Suprapubic skin (tissue), 4 donors: Measurements from ENCODE around the gene ESPNL. TPM values are rescaled to one million over a fixed set of nuclear protein-coding genes. Genes with fewer than 3 reads are reported as not detected.
A peak's percentile ranks its signal among the peaks of the same experiment; 100 is the strongest.
"Not testable (repeated sequence)": the region's sequence is repeated elsewhere in the genome, so short reads cannot be mapped to it uniquely, and the experiment has no call there.

Experiments
- DNase-seq, 2 donors: peaks; one replicate each; pipeline ENCODE4 v3.0.0-alpha.2; 2019; ENCODE audit warnings: low spot score in 2 of 2
- H3K27ac ChIP-seq: fragments of 200-600 bp; sonication (generic); one replicate; pipeline ENCODE4 v1.5.1; 2019
- H3K27me3 ChIP-seq: fragments of 200-600 bp; sonication (generic); one replicate; pipeline ENCODE4 v1.5.1; 2019
- H3K36me3 ChIP-seq: fragments of 200-600 bp; sonication (generic); one replicate; pipeline ENCODE4 v1.5.1; 2019
- H3K4me1 ChIP-seq: fragments of 200-600 bp; sonication (generic); one replicate; pipeline ENCODE4 v1.5.1; 2019
- H3K4me3 ChIP-seq: fragments of 200-600 bp; sonication (generic); one replicate; pipeline ENCODE4 v1.5.1; 2019; ENCODE audit warnings: mild to moderate bottlenecking
- H3K9me3 ChIP-seq: fragments of 200-600 bp; sonication (generic); one replicate; pipeline ENCODE4 v1.5.1; 2019
- EP300 ChIP-seq: sonication (generic); formaldehyde crosslinking; IDR thresholded peaks from one replicate; pipeline ENCODE4 v1.6.1; 2017; ENCODE audit warnings: antibody characterized with exemption
- POLR2A ChIP-seq, 2 donors: fragments of 450-650 bp; IDR thresholded peaks; one replicate each; pipeline ENCODE4 v1.6.1; 2017; ENCODE audit warnings: antibody characterized with exemption in 2 of 2, mild to moderate bottlenecking in 2 of 2, moderate library complexity in 2 of 2
- POLR2AphosphoS5 ChIP-seq, 3 donors: sonication (generic); formaldehyde crosslinking; IDR thresholded peaks; one replicate each; pipeline ENCODE4 v1.6.1; 2017; ENCODE audit warnings: antibody characterized with exemption in 3 of 3
- WGBS: methylation state at CpG from one replicate; pipeline ENCODE4 v1.1.5; 2018; 5-methylcytosine and 5-hydroxymethylcytosine counted together
- total RNA-seq, 4 donors: library from RNA; depleted of rRNA; stranded (reverse); fragments of >200 nt; gene quantifications; one replicate each; pipeline ENCODE4 v1.1.0, GENCODE V29; 2016
- TF ChIP-seq, protein P1 (sequence below), 2 donors: fragments of 200-600 bp in 1 of 2; fragments of 450-650 bp in 1 of 2; sonication (generic) in 1 of 2; IDR thresholded peaks; one replicate each; pipeline ENCODE4 v1.5.1; 2016 to 2019; ENCODE audit warnings: antibody characterized with exemption in 2 of 2, mild to moderate bottlenecking in 1 of 2, moderate library complexity in 1 of 2

The ESPNL gene, protein sequence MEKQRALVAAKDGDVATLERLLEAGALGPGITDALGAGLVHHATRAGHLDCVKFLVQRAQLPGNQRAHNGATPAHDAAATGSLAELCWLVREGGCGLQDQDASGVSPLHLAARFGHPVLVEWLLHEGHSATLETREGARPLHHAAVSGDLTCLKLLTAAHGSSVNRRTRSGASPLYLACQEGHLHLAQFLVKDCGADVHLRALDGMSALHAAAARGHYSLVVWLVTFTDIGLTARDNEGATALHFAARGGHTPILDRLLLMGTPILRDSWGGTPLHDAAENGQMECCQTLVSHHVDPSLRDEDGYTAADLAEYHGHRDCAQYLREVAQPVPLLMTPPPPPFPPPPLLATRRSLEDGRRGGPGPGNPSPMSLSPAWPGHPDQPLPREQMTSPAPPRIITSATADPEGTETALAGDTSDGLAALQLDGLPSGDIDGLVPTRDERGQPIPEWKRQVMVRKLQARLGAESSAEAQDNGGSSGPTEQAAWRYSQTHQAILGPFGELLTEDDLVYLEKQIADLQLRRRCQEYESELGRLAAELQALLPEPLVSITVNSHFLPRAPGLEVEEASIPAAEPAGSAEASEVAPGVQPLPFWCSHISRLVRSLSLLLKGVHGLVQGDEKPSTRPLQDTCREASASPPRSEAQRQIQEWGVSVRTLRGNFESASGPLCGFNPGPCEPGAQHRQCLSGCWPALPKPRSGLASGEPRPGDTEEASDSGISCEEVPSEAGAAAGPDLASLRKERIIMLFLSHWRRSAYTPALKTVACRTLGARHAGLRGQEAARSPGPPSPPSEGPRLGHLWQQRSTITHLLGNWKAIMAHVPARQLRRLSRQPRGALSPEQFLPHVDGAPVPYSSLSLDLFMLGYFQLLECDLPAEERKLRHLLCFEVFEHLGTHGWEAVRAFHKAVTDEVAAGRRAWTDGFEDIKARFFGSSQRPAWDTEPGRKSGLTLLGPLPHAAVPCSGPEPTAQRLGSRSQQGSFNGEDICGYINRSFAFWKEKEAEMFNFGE
- under 1 TPM in 2 of 4 donors, not detected in 2; 0.25 to 0.56 TPM for total RNA-seq

- H3K4me3 ChIP-seq = no peak within 1 kb of the TSS
- peak; percentile 55 to 67 for DNase-seq
- H3K27ac ChIP-seq = no peak within 1 kb of the TSS
- no peaks in the 10 kb centered on the region for H3K9me3 ChIP-seq
- no peaks in the 10 kb centered on the region for H3K36me3 ChIP-seq
- TF ChIP-seq EP300 (no peak), POLR2A (IDR thresholded peaks at IDR 0.05) (no peak), POLR2AphosphoS5 (IDR thresholded peaks at IDR 0.05) (no peak)
- TF ChIP-seq, protein P1, sequence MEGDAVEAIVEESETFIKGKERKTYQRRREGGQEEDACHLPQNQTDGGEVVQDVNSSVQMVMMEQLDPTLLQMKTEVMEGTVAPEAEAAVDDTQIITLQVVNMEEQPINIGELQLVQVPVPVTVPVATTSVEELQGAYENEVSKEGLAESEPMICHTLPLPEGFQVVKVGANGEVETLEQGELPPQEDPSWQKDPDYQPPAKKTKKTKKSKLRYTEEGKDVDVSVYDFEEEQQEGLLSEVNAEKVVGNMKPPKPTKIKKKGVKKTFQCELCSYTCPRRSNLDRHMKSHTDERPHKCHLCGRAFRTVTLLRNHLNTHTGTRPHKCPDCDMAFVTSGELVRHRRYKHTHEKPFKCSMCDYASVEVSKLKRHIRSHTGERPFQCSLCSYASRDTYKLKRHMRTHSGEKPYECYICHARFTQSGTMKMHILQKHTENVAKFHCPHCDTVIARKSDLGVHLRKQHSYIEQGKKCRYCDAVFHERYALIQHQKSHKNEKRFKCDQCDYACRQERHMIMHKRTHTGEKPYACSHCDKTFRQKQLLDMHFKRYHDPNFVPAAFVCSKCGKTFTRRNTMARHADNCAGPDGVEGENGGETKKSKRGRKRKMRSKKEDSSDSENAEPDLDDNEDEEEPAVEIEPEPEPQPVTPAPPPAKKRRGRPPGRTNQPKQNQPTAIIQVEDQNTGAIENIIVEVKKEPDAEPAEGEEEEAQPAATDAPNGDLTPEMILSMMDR (IDR thresholded peaks at IDR 0.05) = no peak
- no peaks in the 10 kb centered on the region for H3K27me3 ChIP-seq
- H3K4me1 ChIP-seq = peaks cover 15% of the 10 kb centered on the region
- WGBS = 64% methylated on average over 6 of the region's 38 CpGs
Measured at GRCh38 chr2:238100049-238100820, at the start of gene ESPNL. TSS of gene ESPNL (plus strand) at chr2:238100340. CDS start at chr2:238100420, 80 bp downstream.

DNA sequence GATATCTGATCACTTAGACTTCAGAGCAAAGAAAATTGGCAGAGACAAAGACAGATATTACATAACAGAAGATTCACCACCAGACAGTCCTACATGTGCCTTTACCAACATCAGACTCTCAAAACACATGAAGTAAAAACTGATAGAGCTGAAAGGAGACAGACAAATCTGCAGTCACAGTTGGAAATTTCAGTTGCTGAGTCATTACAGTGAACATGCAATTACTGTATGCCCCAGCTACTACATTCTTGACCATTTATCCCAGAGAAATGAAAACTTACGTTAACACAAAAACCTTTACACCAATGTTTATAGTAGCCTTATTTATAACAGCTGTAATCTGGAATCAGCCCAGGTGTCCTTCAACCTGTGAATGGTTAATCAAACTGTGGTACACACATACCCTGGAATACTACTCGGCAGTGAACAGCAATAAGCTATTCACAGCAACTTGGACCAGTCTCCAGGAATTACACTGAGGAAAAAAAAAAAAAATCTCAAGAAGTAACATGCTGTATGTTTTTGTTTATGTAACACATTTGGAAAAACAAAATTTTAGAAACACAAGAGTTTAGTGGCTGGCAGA, 46.9 kb upstream of the ESPNL start:
- Histone ChIP-seq H3K36me3 (no peaks in the 10 kb centered on the region), H3K27ac (no peak overlapping the region), H3K4me3 (no peak overlapping the region), H3K9me3 (peaks cover 3% of the 10 kb centered on the region), H3K4me1 (no peaks in the 10 kb centered on the region), H3K27me3 (peaks cover 4% of the 10 kb centered on the region)
- TF ChIP-seq POLR2A (IDR thresholded peaks at IDR 0.05) (no peak), POLR2AphosphoS5 (IDR thresholded peaks at IDR 0.05) (no peak), EP300 (no peak)
- TF ChIP-seq, protein P1 (IDR thresholded peaks at IDR 0.05) = no peak
- DNase-seq = no peak
- WGBS = 100% methylated on average over 2 of the region's 2 CpGs

- Histone ChIP-seq H3K9me3 (no peaks in the 10 kb centered on the region), H3K4me3 (no peak overlapping the region), H3K4me1 (peaks cover 9% of the 10 kb centered on the region), H3K36me3 (no peaks in the 10 kb centered on the region), H3K27ac (no peak overlapping the region), H3K27me3 (peaks cover 4% of the 10 kb centered on the region)
- no peak for DNase-seq
- WGBS = 68% methylated on average over 3 of the region's 3 CpGs
- TF ChIP-seq POLR2A (IDR thresholded peaks at IDR 0.05) = no peak
- no peak for TF ChIP-seq POLR2AphosphoS5 (IDR thresholded peaks at IDR 0.05)
- no peak for TF ChIP-seq EP300
- TF ChIP-seq, protein P1 (IDR thresholded peaks at IDR 0.05) = no peak
Measured at GRCh38 chr2:238055841-238056240, 44.3 kb upstream of the ESPNL start.

- WGBS = 89% methylated on average over 18 of the region's 44 CpGs
- H3K4me1 ChIP-seq = peaks cover 18% of the 10 kb centered on the region
- H3K27me3 ChIP-seq, H3K4me3 ChIP-seq, H3K27ac ChIP-seq, H3K9me3 ChIP-seq, H3K36me3 ChIP-seq: not testable (repeated sequence)
- DNase-seq = peak in 1 of 2 donors; percentile 76
Measured at GRCh38 chr2:238057696-238058575, 42.2 kb upstream of the ESPNL start.
